NCI-H1105 treated with DMSO at 0.1 percent for 48 hours (cell line): Measurements from ENCODE around the gene CCDC183.

Experiments used
- DNase-seq: peaks from one replicate; lab custom pipeline; 2025; lab: John Stamatoyannopoulos, UW

Gene CCDC183

GRCh38 chr9:136849960-136850865, 54.1 kb downstream of the CCDC183 start:
- DNase-seq = no peak

- no peak for DNase-seq
These were observed 55.0 kb downstream of the CCDC183 start for GRCh38 chr9:136850866-136851775.

GRCh38 chr9:136851941-136852663, 56.0 kb downstream of the CCDC183 start, which contains the start of gene MAMDC4:
Gene MAMDC4, plus strand, starts transcription at chr9:136852346. Its CDS starts 71 bp downstream, at chr9:136852417.
- no peak for DNase-seq

GRCh38 chr9:136852664-136853595, 56.8 kb downstream of the CCDC183 start:
- no peak for DNase-seq

- no peak for DNase-seq
These were observed 57.5 kb downstream of the CCDC183 start for GRCh38 chr9:136853596-136854112.

GRCh38 chr9:136854113-136854841, 58.1 kb downstream of the CCDC183 start:
- DNase-seq = no peak

- DNase-seq = no peak
These were observed 58.8 kb downstream of the CCDC183 start for GRCh38 chr9:136854842-136855460.

- no peak for DNase-seq
These were observed 59.4 kb downstream of the CCDC183 start for GRCh38 chr9:136855461-136856078.

- no peak for DNase-seq
These were observed 59.9 kb downstream of the CCDC183 start for GRCh38 chr9:136856079-136856476.

GRCh38 chr9:136856541-136857141, 60.5 kb downstream of the CCDC183 start:
- DNase-seq = no peak

GRCh38 chr9:136857166-136857565, 61.0 kb downstream of the CCDC183 start:
- no peak for DNase-seq
